Smooth muscle cell (in vitro differentiated cells): ENCODE measurements around the gene OR52W1. TPM values are rescaled to one million over a fixed set of nuclear protein-coding genes. Genes with fewer than 3 reads are reported as not detected.

Experiments
- DNase-seq: peaks from one replicate; lab custom pipeline; 2025; ENCODE audit not compliant: unreplicated experiment; lab: John Stamatoyannopoulos, UW
- H2AFZ ChIP-seq: fragments of 200-600 bp; sonication (generic); 2 replicates; pipeline ENCODE4 v1.6.0; 2016; ENCODE audit warnings: antibody characterized with exemption, low read depth, mild to moderate bottlenecking
- H3F3A ChIP-seq: fragments of 200-600 bp; sonication (generic); 2 replicates; pipeline ENCODE4 v1.6.0; 2017; ENCODE audit warnings: antibody characterized with exemption, low read depth
- H3K27ac ChIP-seq: fragments of 200-600 bp; sonication (generic); 2 replicates; pipeline ENCODE4 v1.5.1; 2016; ENCODE audit warnings: low read depth, mild to moderate bottlenecking
- H3K27me3 ChIP-seq: fragments of 200-600 bp; sonication (generic); 2 replicates; pipeline ENCODE4 v1.6.1; 2016; ENCODE audit warnings: low read depth, mild to moderate bottlenecking
- H3K36me3 ChIP-seq: fragments of 200-600 bp; sonication (generic); 2 replicates; pipeline ENCODE4 v1.5.1; 2016; ENCODE audit warnings: low read depth
- H3K4me1 ChIP-seq: fragments of 200-600 bp; sonication (generic); 2 replicates; pipeline ENCODE4 v1.5.1; 2016; ENCODE audit warnings: low read depth
- H3K4me2 ChIP-seq: fragments of 200-600 bp; sonication (generic); 2 replicates; pipeline ENCODE4 v1.6.0; 2016; ENCODE audit warnings: mild to moderate bottlenecking
- H3K4me3 ChIP-seq: fragments of 200-600 bp; sonication (generic); 2 replicates; pipeline ENCODE4 v1.5.1; 2016; ENCODE audit warnings: mild to moderate bottlenecking
- H3K79me2 ChIP-seq: fragments of 200-600 bp; sonication (generic); 2 replicates; pipeline ENCODE4 v1.6.0; 2016; ENCODE audit warnings: low read depth, mild to moderate bottlenecking
- H3K9ac ChIP-seq: fragments of 200-600 bp; sonication (generic); 2 replicates; pipeline ENCODE4 v1.6.0; 2016; ENCODE audit warnings: low read depth
- H3K9me3 ChIP-seq: fragments of 200-600 bp; sonication (generic); replicated peaks from 2 replicates; pipeline ENCODE4 v1.5.1; 2016; ENCODE audit warnings: low read depth
- H4K20me1 ChIP-seq: fragments of 200-600 bp; sonication (generic); 2 replicates; pipeline ENCODE4 v1.6.0; 2016; ENCODE audit warnings: low read depth
- CTCF ChIP-seq: fragments of 200-600 bp; sonication (generic); IDR thresholded peaks from 2 replicates; pipeline ENCODE4 v1.5.1; 2017; ENCODE audit warnings: borderline replicate concordance, mild to moderate bottlenecking, antibody characterized with exemption; ENCODE audit not compliant: insufficient read depth, poor library complexity, severe bottlenecking
- WGBS: methylation state at CpG from one replicate; pipeline ENCODE4 v1.1.7; 2016; ENCODE audit warnings: low lambda C conversion rate; 5-methylcytosine and 5-hydroxymethylcytosine counted together
- polyA plus RNA-seq: library from polyadenylated mRNA; unstranded; fragments of >200 nt; fragmentation: Nextera tagmentation; extraction: Ambion mirVana; gene quantifications from 2 replicates; pipeline ENCODE4 v1.2.1, GENCODE V29; 2016
- total RNA-seq: library from RNA; depleted of rRNA; stranded (reverse); fragments of >200 nt; gene quantifications from 2 replicates; pipeline ENCODE4 v1.2.3, GENCODE V29; 2014

Gene OR52W1
- total and polyA plus RNA-seq, 2 experiments from 2014 or later = not detected

GRCh38 chr11:6204706-6205105 is 5.7 kb downstream of the OR52W1 start:
- Histone ChIP-seq H3K9ac (no peak overlapping the region), H2AFZ (no peak overlapping the region), H3F3A (no peaks in the 10 kb centered on the region), H3K4me3 (no peak overlapping the region), H3K79me2 (no peaks in the 10 kb centered on the region), H3K4me2 (no peak overlapping the region), H3K9me3 (no peaks in the 10 kb centered on the region), H3K27ac (no peak overlapping the region), H4K20me1 (no peaks in the 10 kb centered on the region), H3K27me3 (no peaks in the 10 kb centered on the region), H3K4me1 (no peaks in the 10 kb centered on the region), H3K36me3 (no peaks in the 10 kb centered on the region)
- no peak for DNase-seq
- 100% methylated on average over 1 of the region's 1 CpG for WGBS
- TF ChIP-seq CTCF = no peak

- WGBS = 100% methylated on average over 1 of the region's 1 CpG
- H3K9ac ChIP-seq = no peak within 1 kb of the TSS
- H3K36me3 ChIP-seq = no peaks in the 10 kb centered on the region
- no peak within 1 kb of the TSS for H3K4me2 ChIP-seq
- DNase-seq = no peak
- H2AFZ ChIP-seq = no peak within 1 kb of the TSS
- H4K20me1 ChIP-seq = no peaks in the 10 kb centered on the region
- no peak within 1 kb of the TSS for H3K4me3 ChIP-seq
- no peaks in the 10 kb centered on the region for H3K4me1 ChIP-seq
- no peak within 1 kb of the TSS for H3K27ac ChIP-seq
- TF ChIP-seq CTCF = no peak
- H3K9me3 ChIP-seq = no peaks in the 10 kb centered on the region
- no peaks in the 10 kb centered on the region for H3F3A ChIP-seq
- H3K79me2 ChIP-seq = no peaks in the 10 kb centered on the region
- no peaks in the 10 kb centered on the region for H3K27me3 ChIP-seq
Measured at GRCh38 chr11:6205366-6205765, 6.3 kb downstream of the OR52W1 start, which contains the start of gene C11orf42. C11orf42 (plus strand) TSS chr11:6205557; CDS start chr11:6205616, 59 bp downstream.

- no peaks in the 10 kb centered on the region for H3F3A ChIP-seq
- no peak overlapping the region for H3K27ac ChIP-seq
- no peaks in the 10 kb centered on the region for H4K20me1 ChIP-seq
- no peak overlapping the region for H3K4me3 ChIP-seq
- H3K4me1 ChIP-seq = no peaks in the 10 kb centered on the region
- no peak for DNase-seq
- H3K9ac ChIP-seq = no peak overlapping the region
- H3K36me3 ChIP-seq = peaks cover 6% of the 10 kb centered on the region
- no peak overlapping the region for H2AFZ ChIP-seq
- WGBS = 85% methylated on average over 3 of the region's 3 CpGs
- H3K9me3 ChIP-seq = no peaks in the 10 kb centered on the region
- no peaks in the 10 kb centered on the region for H3K27me3 ChIP-seq
- no peaks in the 10 kb centered on the region for H3K79me2 ChIP-seq
- TF ChIP-seq CTCF = no peak
- no peak overlapping the region for H3K4me2 ChIP-seq
Measured at GRCh38 chr11:6206456-6207180, 7.6 kb downstream of the OR52W1 start.

- H4K20me1 ChIP-seq = no peaks in the 10 kb centered on the region
- no peak overlapping the region for H3K4me2 ChIP-seq
- no peak for TF ChIP-seq CTCF
- H3F3A ChIP-seq = no peaks in the 10 kb centered on the region
- no peaks in the 10 kb centered on the region for H3K79me2 ChIP-seq
- no peak overlapping the region for H2AFZ ChIP-seq
- WGBS = 97% methylated on average over 12 of the region's 12 CpGs
- H3K4me3 ChIP-seq = no peak overlapping the region
- no peaks in the 10 kb centered on the region for H3K27me3 ChIP-seq
- H3K4me1 ChIP-seq = no peaks in the 10 kb centered on the region
- peaks cover 6% of the 10 kb centered on the region for H3K36me3 ChIP-seq
- no peak overlapping the region for H3K9ac ChIP-seq
- H3K9me3 ChIP-seq = no peaks in the 10 kb centered on the region
- no peak overlapping the region for H3K27ac ChIP-seq
- DNase-seq = no peak
Measured at GRCh38 chr11:6209801-6210200, 10.8 kb downstream of the OR52W1 start.
